Lung (tissue), 16 donors: ENCODE results near the gene LCTL. TPM values are rescaled to one million over a fixed set of nuclear protein-coding genes. Genes with fewer than 3 reads are reported as not detected.

ENCODE experiments used
- ATAC-seq: fragments of 200-7000 bp; cut with Tn5 transposase; one replicate; pipeline ENCODE4 v1.9.1; 2020; ENCODE audit warnings: moderate number of reproducible peaks; ENCODE audit not compliant: insufficient read depth, low FRiP score
- DNase-seq, 3 donors: peaks; one replicate each; pipeline ENCODE4 v3.0.0-alpha.2; 2013 to 2017
- H3K27ac ChIP-seq, 2 donors: one replicate each; pipeline ENCODE4 v1.5.1; 2013; ENCODE audit warnings: mild to moderate bottlenecking in 2 of 2, moderate library complexity in 2 of 2, control low read depth in 1 of 2, inconsistent platforms in 1 of 2, low read depth in 1 of 2, low read length in 1 of 2
- H3K27me3 ChIP-seq, 3 donors: one replicate each; pipeline ENCODE4 v1.5.1; 2013; ENCODE audit warnings: low read length in 2 of 3; ENCODE audit not compliant: control insufficient read depth in 3 of 3, insufficient read depth in 3 of 3
- H3K36me3 ChIP-seq, 4 donors: one replicate each; pipeline ENCODE4 v1.5.1; 2013; ENCODE audit warnings: low read length in 4 of 4, mild to moderate bottlenecking in 1 of 4, moderate library complexity in 1 of 4; ENCODE audit not compliant: control insufficient read depth in 4 of 4, insufficient read depth in 4 of 4
- H3K4me1 ChIP-seq, 5 donors: one replicate each; pipeline ENCODE4 v1.5.1; 2013; ENCODE audit warnings: low read length in 5 of 5, mild to moderate bottlenecking in 2 of 5, moderate library complexity in 1 of 5; ENCODE audit not compliant: control insufficient read depth in 5 of 5, insufficient read depth in 5 of 5
- H3K4me3 ChIP-seq: one replicate; pipeline ENCODE4 v1.5.1; 2013; ENCODE audit warnings: mild to moderate bottlenecking, control low read depth, moderate library complexity
- H3K9ac ChIP-seq, 2 donors: one replicate each; pipeline ENCODE4 v1.5.1; 2013; ENCODE audit warnings: low read length in 2 of 2, control low read depth in 1 of 2; ENCODE audit not compliant: insufficient read depth in 1 of 2
- H3K9me3 ChIP-seq, 4 donors: one replicate each; pipeline ENCODE4 v1.5.1; 2013; ENCODE audit warnings: low read length in 3 of 4, mild to moderate bottlenecking in 1 of 4, moderate library complexity in 1 of 4; ENCODE audit not compliant: control insufficient read depth in 4 of 4, insufficient read depth in 3 of 4
- WGBS, 2 donors: extraction: QIAGEN DNeasy Blood & Tissue Kit; methylation state at CpG; one replicate each; pipeline ENCODE4 v1.1.7; 2013; 5-methylcytosine and 5-hydroxymethylcytosine counted together
- long read RNA-seq, 5 donors: transcript quantifications; one replicate each; lab custom pipeline, GENCODE V29; 2026
- polyA plus RNA-seq, 2 donors: library from polyadenylated mRNA; stranded (reverse); fragments of 200-250 nt; gene quantifications; one replicate each; pipeline ENCODE4 v1.2.1, GENCODE V29; 2013
- total RNA-seq, 2 donors: library from RNA; depleted of rRNA in 1 of 2; stranded (reverse); fragments of >200 nt in 1 of 2; gene quantifications; one replicate each; pipeline ENCODE4 v1.2.1, GENCODE V29; 2014 to 2021
- TF ChIP-seq, protein P1 (sequence below): IDR thresholded peaks from 2 replicates; pipeline ENCODE4 v1.5.1; 2012; ENCODE audit warnings: mild to moderate bottlenecking; ENCODE audit errors: control extremely low read depth, extremely low read depth
- donor health status: control.
- donor health status: control.
- donor health status: Bipolar disorder and iron deficiency.
- donor health status: healthy.
- donor health status: DM: yes; HTN: yes; CAD: no.

LCTL gene, protein sequence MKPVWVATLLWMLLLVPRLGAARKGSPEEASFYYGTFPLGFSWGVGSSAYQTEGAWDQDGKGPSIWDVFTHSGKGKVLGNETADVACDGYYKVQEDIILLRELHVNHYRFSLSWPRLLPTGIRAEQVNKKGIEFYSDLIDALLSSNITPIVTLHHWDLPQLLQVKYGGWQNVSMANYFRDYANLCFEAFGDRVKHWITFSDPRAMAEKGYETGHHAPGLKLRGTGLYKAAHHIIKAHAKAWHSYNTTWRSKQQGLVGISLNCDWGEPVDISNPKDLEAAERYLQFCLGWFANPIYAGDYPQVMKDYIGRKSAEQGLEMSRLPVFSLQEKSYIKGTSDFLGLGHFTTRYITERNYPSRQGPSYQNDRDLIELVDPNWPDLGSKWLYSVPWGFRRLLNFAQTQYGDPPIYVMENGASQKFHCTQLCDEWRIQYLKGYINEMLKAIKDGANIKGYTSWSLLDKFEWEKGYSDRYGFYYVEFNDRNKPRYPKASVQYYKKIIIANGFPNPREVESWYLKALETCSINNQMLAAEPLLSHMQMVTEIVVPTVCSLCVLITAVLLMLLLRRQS
- total RNA-seq (not detected), polyA plus RNA-seq (not detected)
- long read RNA-seq, donor 1 = 0 reads
- long read RNA-seq, donor 2 = 0 reads
- long read RNA-seq, donor 3 = 0 reads
- long read RNA-seq, donor 4 = 0 reads
- long read RNA-seq, donor 5 = 0 reads

DNA sequence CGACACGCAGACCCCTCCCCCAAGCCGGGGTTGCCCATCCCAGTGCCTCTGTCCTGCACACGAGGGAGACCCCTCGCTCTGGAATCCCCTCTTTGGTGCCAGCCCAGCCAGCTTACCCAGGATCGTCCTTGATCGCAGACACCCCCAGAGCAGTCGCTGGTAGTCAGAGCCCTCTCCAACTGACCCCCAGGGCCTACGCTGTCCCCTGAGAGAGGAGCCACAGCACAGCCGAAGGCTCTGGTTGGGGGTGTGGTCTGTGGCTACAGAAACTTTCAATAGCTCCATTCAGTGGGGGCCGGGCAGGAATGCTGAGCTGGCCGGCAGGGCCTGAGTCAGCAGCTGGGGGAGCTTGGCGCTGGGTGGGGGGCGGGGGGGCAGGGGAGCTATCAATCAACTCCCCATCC lies at the start of gene LCTL:
TSS of gene LCTL (minus strand) at position 258 of the 404 bp plus-strand sequence. CDS start 633 bp downstream, outside the sequence.
- Histone ChIP-seq H3K4me1 (peaks cover 0 to 4% (median 0%) of the 10 kb centered on the region in 5 donors), H3K4me3 (no peak within 1 kb of the TSS), H3K36me3 (no peaks in the 10 kb centered on the region), H3K9ac (no peak within 1 kb of the TSS), H3K9me3 (no peaks in the 10 kb centered on the region), H3K27ac (no peak within 1 kb of the TSS), H3K27me3 (no peaks in the 10 kb centered on the region)
- DNase-seq (peak; percentile 24 to 53 (median 43)), ATAC-seq (no peak)
- TF ChIP-seq, protein P1, sequence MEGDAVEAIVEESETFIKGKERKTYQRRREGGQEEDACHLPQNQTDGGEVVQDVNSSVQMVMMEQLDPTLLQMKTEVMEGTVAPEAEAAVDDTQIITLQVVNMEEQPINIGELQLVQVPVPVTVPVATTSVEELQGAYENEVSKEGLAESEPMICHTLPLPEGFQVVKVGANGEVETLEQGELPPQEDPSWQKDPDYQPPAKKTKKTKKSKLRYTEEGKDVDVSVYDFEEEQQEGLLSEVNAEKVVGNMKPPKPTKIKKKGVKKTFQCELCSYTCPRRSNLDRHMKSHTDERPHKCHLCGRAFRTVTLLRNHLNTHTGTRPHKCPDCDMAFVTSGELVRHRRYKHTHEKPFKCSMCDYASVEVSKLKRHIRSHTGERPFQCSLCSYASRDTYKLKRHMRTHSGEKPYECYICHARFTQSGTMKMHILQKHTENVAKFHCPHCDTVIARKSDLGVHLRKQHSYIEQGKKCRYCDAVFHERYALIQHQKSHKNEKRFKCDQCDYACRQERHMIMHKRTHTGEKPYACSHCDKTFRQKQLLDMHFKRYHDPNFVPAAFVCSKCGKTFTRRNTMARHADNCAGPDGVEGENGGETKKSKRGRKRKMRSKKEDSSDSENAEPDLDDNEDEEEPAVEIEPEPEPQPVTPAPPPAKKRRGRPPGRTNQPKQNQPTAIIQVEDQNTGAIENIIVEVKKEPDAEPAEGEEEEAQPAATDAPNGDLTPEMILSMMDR = no peak
- WGBS, 2 donors = 68 to 79% methylated on average over 14 of the region's 14 CpGs

DNA sequence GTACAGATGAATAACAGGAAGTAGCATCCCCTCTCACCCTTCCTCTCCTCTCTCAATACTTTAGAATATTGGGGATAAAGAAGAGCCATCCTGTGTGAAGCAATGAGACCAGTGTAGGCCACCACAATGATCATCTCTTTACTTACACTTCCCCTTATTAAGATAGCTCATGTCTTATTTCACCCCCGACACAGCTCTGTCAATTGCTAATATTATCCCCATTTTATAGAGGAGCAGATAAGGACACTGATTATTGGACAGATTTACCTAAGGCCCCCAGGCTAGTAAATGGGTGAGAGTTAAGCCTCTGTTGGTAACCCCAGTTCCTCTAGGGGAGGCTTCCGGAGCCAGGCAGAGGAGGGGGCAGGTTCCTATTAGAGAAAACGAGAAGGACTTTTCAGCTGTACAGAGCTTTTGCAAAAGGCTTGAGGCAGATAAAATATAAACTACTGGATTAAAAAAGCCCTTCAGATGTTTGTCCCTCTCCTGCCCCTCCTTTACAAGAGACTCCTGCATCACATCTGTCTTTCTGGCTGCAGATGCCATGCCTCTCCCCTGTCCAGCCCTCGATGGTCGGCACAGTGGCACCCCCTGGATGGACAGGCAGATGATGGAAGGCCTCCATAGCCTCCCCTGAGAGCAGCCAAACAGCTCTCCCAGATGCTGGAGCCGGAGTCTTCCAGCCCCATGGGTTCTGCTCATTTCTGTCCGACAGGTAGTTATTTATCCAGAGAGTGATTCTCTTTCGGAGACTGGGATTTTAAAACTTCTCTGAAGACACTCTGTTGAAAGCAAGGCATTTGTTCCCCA lies 49.4 kb upstream of the LCTL start:
- no peak overlapping the region for H3K9ac ChIP-seq
- H3K4me3 ChIP-seq = no peak overlapping the region
- 38 to 58% methylated on average over 8 of the region's 8 CpGs for WGBS, 2 donors
- DNase-seq (no peak), ATAC-seq (no peak)
- H3K27me3 ChIP-seq = no peaks in the 10 kb centered on the region
- TF ChIP-seq, protein P1 = no peak
- no peaks in the 10 kb centered on the region for H3K9me3 ChIP-seq
- H3K4me1 ChIP-seq = peaks cover 0 to 27% (median 19%) of the 10 kb centered on the region in 5 donors
- H3K27ac ChIP-seq = peak overlapping the region in 1 of 2 donors; percentile 4
- H3K36me3 ChIP-seq = no peaks in the 10 kb centered on the region

DNA sequence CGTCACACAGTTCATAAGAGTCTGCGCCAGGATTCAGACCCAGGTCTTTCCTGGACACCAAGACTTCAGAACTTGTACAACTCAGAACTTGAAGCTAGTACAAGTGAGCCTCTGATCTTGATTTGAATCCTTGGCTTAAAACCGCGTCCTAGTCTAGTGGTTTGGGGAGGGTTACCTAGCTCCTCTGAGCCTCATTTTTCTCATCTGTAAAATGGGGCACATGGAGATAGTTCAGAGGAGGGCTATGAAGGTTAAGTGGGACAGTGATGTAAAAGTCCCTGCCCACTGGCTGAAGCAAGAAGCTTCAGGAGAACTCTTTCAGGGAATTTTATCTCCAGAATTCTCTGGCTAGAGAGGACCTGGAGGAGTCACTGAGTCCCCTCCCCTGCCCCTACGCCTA lies 48.7 kb upstream of the LCTL start:
- peaks cover 0 to 25% (median 17%) of the 10 kb centered on the region in 5 donors for H3K4me1 ChIP-seq
- DNase-seq (no peak), ATAC-seq (no peak)
- no peak overlapping the region for H3K9ac ChIP-seq
- TF ChIP-seq, protein P1 = no peak
- no peaks in the 10 kb centered on the region for H3K9me3 ChIP-seq
- peak overlapping the region in 1 of 2 donors; percentile 69 for H3K27ac ChIP-seq
- 84 to 93% methylated on average over 5 of the region's 5 CpGs for WGBS, 2 donors
- no peaks in the 10 kb centered on the region for H3K36me3 ChIP-seq
- H3K27me3 ChIP-seq = no peaks in the 10 kb centered on the region
- no peak overlapping the region for H3K4me3 ChIP-seq
